ENCODE data around the gene DPEP3.
"Not testable (repeated sequence)": the region's sequence is repeated elsewhere in the genome, so short reads cannot be mapped to it uniquely, and the experiment has no call there.

- TF ChIP-seq, protein P1, sequence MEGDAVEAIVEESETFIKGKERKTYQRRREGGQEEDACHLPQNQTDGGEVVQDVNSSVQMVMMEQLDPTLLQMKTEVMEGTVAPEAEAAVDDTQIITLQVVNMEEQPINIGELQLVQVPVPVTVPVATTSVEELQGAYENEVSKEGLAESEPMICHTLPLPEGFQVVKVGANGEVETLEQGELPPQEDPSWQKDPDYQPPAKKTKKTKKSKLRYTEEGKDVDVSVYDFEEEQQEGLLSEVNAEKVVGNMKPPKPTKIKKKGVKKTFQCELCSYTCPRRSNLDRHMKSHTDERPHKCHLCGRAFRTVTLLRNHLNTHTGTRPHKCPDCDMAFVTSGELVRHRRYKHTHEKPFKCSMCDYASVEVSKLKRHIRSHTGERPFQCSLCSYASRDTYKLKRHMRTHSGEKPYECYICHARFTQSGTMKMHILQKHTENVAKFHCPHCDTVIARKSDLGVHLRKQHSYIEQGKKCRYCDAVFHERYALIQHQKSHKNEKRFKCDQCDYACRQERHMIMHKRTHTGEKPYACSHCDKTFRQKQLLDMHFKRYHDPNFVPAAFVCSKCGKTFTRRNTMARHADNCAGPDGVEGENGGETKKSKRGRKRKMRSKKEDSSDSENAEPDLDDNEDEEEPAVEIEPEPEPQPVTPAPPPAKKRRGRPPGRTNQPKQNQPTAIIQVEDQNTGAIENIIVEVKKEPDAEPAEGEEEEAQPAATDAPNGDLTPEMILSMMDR (IDR thresholded peaks at IDR 0.05; ENCODE audit: insufficient read depth, low read length, poor library complexity, severe bottlenecking): not testable (repeated sequence)
- not testable (repeated sequence) for TF ChIP-seq EZH2phosphoT487 (conservative IDR thresholded peaks at IDR 0.05; ENCODE audit: low read length)
Observed at GRCh38 chr16:68009872-68010271, 29.6 kb upstream of the DPEP3 start.
